ENCODE measurements around the gene ZMYND10. TPM values are rescaled to one million over a fixed set of nuclear protein-coding genes. Genes with fewer than 3 reads are reported as not detected.

Gene ZMYND10
- total RNA-seq, 4 donors from 2014 or later, result 0.30 to 1.7 (median 1.3) TPM; not detected in 1

- H3K4me3 ChIP-seq, result no peak overlapping the region
- no peak for DNase-seq (ENCODE audit: low spot score in 2 of 2)
- TF ChIP-seq POLR2A (IDR thresholded peaks at IDR 0.05) (no peak), EP300 (IDR thresholded peaks at IDR 0.05) (no peak), CTCF (IDR thresholded peaks at IDR 0.05) (no peak)
- H3K9me3 ChIP-seq, result no peaks in the 10 kb centered on the region
- 40 to 49% methylated on average over 5 of the region's 5 CpGs for WGBS, 2 donors
- peaks cover 0 to 65% (median 45%) of the 10 kb centered on the region in 4 donors for H3K4me1 ChIP-seq
- H3K27me3 ChIP-seq, result no peaks in the 10 kb centered on the region
- H3K27ac ChIP-seq, result peak overlapping the region; percentile 51 to 100 (median 83)
- H3K36me3 ChIP-seq, result peaks cover 5 to 31% (median 17%) of the 10 kb centered on the region in 3 donors
Measured at GRCh38 chr3:50334339-50335075, 11.0 kb downstream of the ZMYND10 start.

- Histone ChIP-seq H3K27ac (peak overlapping the region; percentile 51 to 100 (median 83)), H3K36me3 (peaks cover 5 to 36% (median 17%) of the 10 kb centered on the region in 3 donors), H3K27me3 (no peaks in the 10 kb centered on the region), H3K4me1 (peaks cover 0 to 63% (median 41%) of the 10 kb centered on the region in 4 donors), H3K4me3 (no peak overlapping the region), H3K9me3 (no peaks in the 10 kb centered on the region)
- no peak for TF ChIP-seq CTCF (IDR thresholded peaks at IDR 0.05)
- peak; percentile 48 to 70 for TF ChIP-seq EP300 (IDR thresholded peaks at IDR 0.05)
- 39 to 40% methylated on average over 12 of the region's 12 CpGs for WGBS, 2 donors
- peak in 1 of 2 donors; percentile 58 for DNase-seq (ENCODE audit: low spot score in 2 of 2)
Measured at GRCh38 chr3:50333744-50334328, 11.7 kb downstream of the ZMYND10 start.

- WGBS, 2 donors, result 87 to 94% methylated on average over 12 to 16 of the region's 19 CpGs
- Histone ChIP-seq H3K4me1 (peaks cover 0 to 67% (median 41%) of the 10 kb centered on the region in 4 donors), H3K27me3 (no peaks in the 10 kb centered on the region), H3K4me3 (no peak overlapping the region), H3K27ac (no peak overlapping the region), H3K36me3 (peaks cover 5 to 39% (median 17%) of the 10 kb centered on the region in 3 donors), H3K9me3 (no peaks in the 10 kb centered on the region)
- no peak for DNase-seq (ENCODE audit: low spot score in 2 of 2)
- TF ChIP-seq POLR2A (IDR thresholded peaks at IDR 0.05) (no peak), EP300 (IDR thresholded peaks at IDR 0.05) (no peak), CTCF (IDR thresholded peaks at IDR 0.05) (no peak)
Measured at GRCh38 chr3:50331364-50331907, 14.1 kb downstream of the ZMYND10 start.

GRCh38 chr3:50330330-50330729, 15.2 kb downstream of the ZMYND10 start:
- no peak for DNase-seq (ENCODE audit: low spot score in 2 of 2)
- no peaks in the 10 kb centered on the region for H3K9me3 ChIP-seq
- H3K27ac ChIP-seq, result no peak overlapping the region
- H3K36me3 ChIP-seq, result peaks cover 5 to 50% (median 17%) of the 10 kb centered on the region in 3 donors
- WGBS, 2 donors, result 86 to 89% methylated on average over 7 to 9 of the region's 10 CpGs
- H3K4me3 ChIP-seq, result no peak overlapping the region
- no peaks in the 10 kb centered on the region for H3K27me3 ChIP-seq
- peaks cover 0 to 67% (median 29%) of the 10 kb centered on the region in 4 donors for H3K4me1 ChIP-seq
- no peak for TF ChIP-seq CTCF (IDR thresholded peaks at IDR 0.05)
- TF ChIP-seq EP300 (IDR thresholded peaks at IDR 0.05), result no peak
- TF ChIP-seq POLR2A (IDR thresholded peaks at IDR 0.05), result no peak
